T-helper 2 cell treated with Interferon-gamma antibody and Interleukin-4, amounts not matched to agents 5 μg/mL and 100 μg/mL, for 36 hours (primary cell): ENCODE results near the gene MICB.
"Not testable (repeated sequence)": the region's sequence is repeated elsewhere in the genome, so short reads cannot be mapped to it uniquely, and the experiment has no call there.

ENCODE experiments used
- DNase-seq: peaks from one replicate; pipeline ENCODE4 v3.0.0; 2021; ENCODE audit warnings: low spot score
- H3K27ac Mint-ChIP-seq: one replicate; pipeline ENCODE4 v1.8.0; 2021; ENCODE audit warnings: mild to moderate bottlenecking, mixed read lengths
- H3K27me3 Mint-ChIP-seq: one replicate; pipeline ENCODE4 v1.8.0; 2021; ENCODE audit warnings: low read depth, mixed read lengths
- H3K36me3 Mint-ChIP-seq: one replicate; pipeline ENCODE4 v1.8.0; 2021; ENCODE audit warnings: low read depth, mixed read lengths
- H3K4me1 Mint-ChIP-seq: one replicate; pipeline ENCODE4 v1.8.0; 2021; ENCODE audit warnings: low read depth, mixed read lengths
- H3K4me3 Mint-ChIP-seq: one replicate; pipeline ENCODE4 v1.8.0; 2022; ENCODE audit warnings: mild to moderate bottlenecking, moderate library complexity, mixed read lengths
- H3K9me3 Mint-ChIP-seq: one replicate; pipeline ENCODE4 v1.8.0; 2021; ENCODE audit warnings: mixed read lengths

MICB gene

DNA sequence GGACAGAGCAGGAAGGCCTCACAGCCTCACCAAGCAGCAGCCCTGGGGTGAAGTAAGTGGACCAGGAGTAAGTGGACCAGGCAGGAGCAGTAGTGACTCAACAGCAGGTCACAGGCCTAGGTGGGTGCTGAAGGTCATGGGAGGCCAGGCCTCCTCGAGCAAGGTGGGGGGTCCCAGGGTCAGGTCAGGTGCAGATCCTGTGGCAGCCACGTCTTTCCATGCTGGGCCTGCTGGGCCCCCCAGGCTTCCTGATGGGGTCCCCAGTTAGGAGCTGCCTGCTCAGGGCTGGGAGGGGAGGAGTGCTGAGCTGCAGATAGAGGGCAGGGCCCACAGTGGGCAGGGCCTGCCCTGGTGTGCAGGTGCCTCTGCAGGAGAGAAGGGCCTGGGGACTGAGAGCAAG lies 11.1 kb downstream of the MICB start:
- not testable (repeated sequence) for H3K9me3 Mint-ChIP-seq, H3K4me1 Mint-ChIP-seq, H3K27ac Mint-ChIP-seq, H3K4me3 Mint-ChIP-seq, H3K27me3 Mint-ChIP-seq, DNase-seq
- H3K36me3 Mint-ChIP-seq, result peaks cover 62% of the 10 kb centered on the region

GRCh38 chr6:31510007-31510406 lies 12.1 kb downstream of the MICB start:
- peaks cover 4% of the 10 kb centered on the region for H3K4me1 Mint-ChIP-seq
- H3K36me3 Mint-ChIP-seq, result peaks cover 59% of the 10 kb centered on the region
- no peak overlapping the region for H3K4me3 Mint-ChIP-seq
- peaks cover 2% of the 10 kb centered on the region for H3K27me3 Mint-ChIP-seq
- no peak overlapping the region for H3K27ac Mint-ChIP-seq
- no peaks in the 10 kb centered on the region for H3K9me3 Mint-ChIP-seq
- DNase-seq, result no peak

- Mint-ChIP-seq H3K9me3 (no peaks in the 10 kb centered on the region), H3K4me1 (no peaks in the 10 kb centered on the region), H3K27ac (no peak overlapping the region), H3K27me3 (peaks cover 11% of the 10 kb centered on the region), H3K4me3 (no peak overlapping the region), H3K36me3 (peaks cover 29% of the 10 kb centered on the region)
- no peak for DNase-seq
These were observed 15.7 kb downstream of the MICB start for GRCh38 chr6:31513456-31514165.

DNA sequence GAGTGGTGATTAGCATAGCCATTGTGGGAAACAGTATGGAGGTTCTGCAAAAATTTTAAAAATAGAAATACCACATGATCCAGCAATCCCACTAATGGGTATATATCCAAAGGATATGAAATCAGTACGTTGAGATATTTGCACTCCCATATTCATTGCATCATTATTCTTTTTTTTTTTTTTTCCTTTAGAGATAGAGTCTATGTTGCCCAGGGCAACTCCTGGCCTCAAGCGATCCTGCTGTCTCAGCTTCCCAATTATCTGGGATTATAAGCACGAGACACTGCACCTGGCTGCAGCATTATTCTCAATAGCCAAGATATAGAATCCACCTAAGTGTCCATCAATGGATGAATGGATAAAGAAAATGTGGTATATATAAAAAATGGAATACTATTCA lies 23.9 kb downstream of the MICB start:
- Mint-ChIP-seq H3K9me3 (no peaks in the 10 kb centered on the region), H3K27ac (no peak overlapping the region), H3K27me3 (peaks cover 32% of the 10 kb centered on the region), H3K4me1 (no peaks in the 10 kb centered on the region), H3K36me3 (no peaks in the 10 kb centered on the region), H3K4me3 (no peak overlapping the region)
- DNase-seq, result no peak

- Mint-ChIP-seq H3K27ac (no peak overlapping the region), H3K4me1 (no peaks in the 10 kb centered on the region), H3K4me3 (no peak overlapping the region), H3K9me3 (no peaks in the 10 kb centered on the region), H3K36me3 (peaks cover 9% of the 10 kb centered on the region), H3K27me3 (peaks cover 20% of the 10 kb centered on the region)
- DNase-seq, result no peak
These were observed 27.6 kb downstream of the MICB start for GRCh38 chr6:31525553-31525931.

DNA sequence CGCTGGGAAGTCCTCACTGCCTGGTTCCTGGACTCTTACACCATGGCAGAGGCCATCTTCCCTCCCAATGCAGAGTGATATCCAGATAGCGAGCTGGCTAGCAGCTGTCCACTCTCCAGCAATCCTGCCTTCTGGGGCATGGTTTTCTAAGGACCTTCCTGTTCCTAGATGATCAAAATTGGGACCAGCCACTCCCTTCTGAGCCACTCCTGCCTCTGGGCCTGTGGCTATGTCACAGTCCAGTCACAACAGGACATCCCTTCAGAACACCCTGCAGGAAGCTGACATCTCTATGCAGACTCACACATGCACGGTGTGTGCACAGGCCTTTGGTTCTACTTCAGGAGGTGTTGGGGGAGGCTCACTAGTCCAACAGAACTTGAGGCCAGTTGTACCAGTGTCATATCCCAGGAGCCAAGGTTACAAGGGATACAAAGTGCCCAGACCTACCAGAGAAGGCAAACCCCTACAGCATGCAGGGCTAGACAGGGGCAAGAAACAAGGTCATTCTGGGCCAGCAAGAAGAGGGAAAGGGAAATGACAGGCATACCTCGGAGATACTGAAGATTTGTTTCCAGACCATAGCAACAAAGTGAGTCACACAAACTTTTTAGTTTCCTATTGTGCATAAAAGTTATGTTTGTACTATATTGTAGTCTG lies 28.1 kb downstream of the MICB start:
- no peak for DNase-seq
- H3K36me3 Mint-ChIP-seq, result peaks cover 13% of the 10 kb centered on the region
- H3K4me1 Mint-ChIP-seq, result no peaks in the 10 kb centered on the region
- H3K27me3 Mint-ChIP-seq, result peaks cover 20% of the 10 kb centered on the region
- no peaks in the 10 kb centered on the region for H3K9me3 Mint-ChIP-seq
- no peak overlapping the region for H3K27ac Mint-ChIP-seq
- H3K4me3 Mint-ChIP-seq, result no peak overlapping the region

DNA sequence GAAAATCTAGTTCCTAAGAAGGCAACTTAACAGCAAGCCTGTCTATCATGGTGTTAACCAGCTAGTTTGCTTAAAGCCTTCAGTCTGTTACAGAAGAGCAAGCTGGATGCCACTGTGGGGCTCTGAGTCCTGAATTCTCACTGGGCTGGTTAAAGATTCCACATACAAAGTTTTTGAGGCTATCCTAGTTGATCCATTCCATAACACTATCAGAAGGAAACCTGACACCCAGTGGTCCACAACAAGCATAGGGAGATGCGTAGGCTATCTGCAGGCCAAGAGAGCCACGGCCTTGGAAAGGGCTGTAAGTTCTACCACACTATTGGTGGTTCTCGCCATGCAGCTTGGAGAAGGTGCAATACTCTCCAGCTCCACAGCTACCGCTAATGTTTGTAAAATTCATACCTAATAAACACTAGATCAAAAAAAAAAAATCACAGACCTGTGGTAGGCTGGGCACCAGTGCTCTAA lies 30.4 kb downstream of the MICB start:
- peaks cover 34% of the 10 kb centered on the region for H3K36me3 Mint-ChIP-seq
- H3K27ac Mint-ChIP-seq, result no peak overlapping the region
- H3K4me3 Mint-ChIP-seq, result no peak overlapping the region
- DNase-seq, result no peak
- H3K9me3 Mint-ChIP-seq, result no peaks in the 10 kb centered on the region
- H3K27me3 Mint-ChIP-seq, result no peaks in the 10 kb centered on the region
- H3K4me1 Mint-ChIP-seq, result peaks cover 4% of the 10 kb centered on the region

- Mint-ChIP-seq H3K4me3 (no peak within 1 kb of the TSS), H3K4me1 (peaks cover 6% of the 10 kb centered on the region), H3K27ac (no peak within 1 kb of the TSS), H3K9me3 (no peaks in the 10 kb centered on the region), H3K27me3 (no peaks in the 10 kb centered on the region), H3K36me3 (peaks cover 38% of the 10 kb centered on the region)
- no peak for DNase-seq
These were observed 30.9 kb downstream of the MICB start, which contains the start of gene MCCD1 for GRCh38 chr6:31528821-31529328. TSS of gene MCCD1 (plus strand) at chr6:31528962. CDS start at chr6:31529015, 53 bp downstream.

- H3K4me1 Mint-ChIP-seq, result peaks cover 6% of the 10 kb centered on the region
- no peak for DNase-seq
- no peak overlapping the region for H3K4me3 Mint-ChIP-seq
- peaks cover 43% of the 10 kb centered on the region for H3K36me3 Mint-ChIP-seq
- H3K9me3 Mint-ChIP-seq, result no peaks in the 10 kb centered on the region
- no peaks in the 10 kb centered on the region for H3K27me3 Mint-ChIP-seq
- no peak overlapping the region for H3K27ac Mint-ChIP-seq
These were observed 31.6 kb downstream of the MICB start for GRCh38 chr6:31529329-31530150.

GRCh38 chr6:31530659-31531058 lies 32.7 kb downstream of the MICB start:
- H3K36me3 Mint-ChIP-seq, result peaks cover 54% of the 10 kb centered on the region
- peaks cover 7% of the 10 kb centered on the region for H3K4me1 Mint-ChIP-seq
- H3K27ac Mint-ChIP-seq, result no peak overlapping the region
- no peaks in the 10 kb centered on the region for H3K9me3 Mint-ChIP-seq
- no peak overlapping the region for H3K4me3 Mint-ChIP-seq
- no peaks in the 10 kb centered on the region for H3K27me3 Mint-ChIP-seq
- no peak for DNase-seq

DNA sequence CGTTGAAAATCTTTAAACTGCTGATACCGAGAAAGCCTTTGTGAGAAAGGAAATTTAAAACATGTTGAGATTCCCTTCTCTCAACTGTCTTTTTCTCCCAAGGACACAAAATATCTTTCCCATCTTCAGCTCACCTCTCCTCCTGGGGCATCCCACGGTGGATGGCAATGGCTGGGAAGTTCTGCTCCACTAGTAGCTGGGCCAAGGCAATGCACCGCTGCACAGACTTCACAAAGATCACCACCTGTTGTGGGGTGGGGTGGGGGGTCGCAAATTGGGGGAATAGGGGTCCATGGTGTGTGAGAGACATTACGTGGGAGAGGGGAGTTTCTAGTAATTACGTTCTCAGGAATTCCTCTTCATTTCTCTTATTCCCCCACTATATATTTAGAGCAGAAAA lies 33.2 kb downstream of the MICB start:
- H3K36me3 Mint-ChIP-seq, result peaks cover 59% of the 10 kb centered on the region
- no peak overlapping the region for H3K4me3 Mint-ChIP-seq
- no peak overlapping the region for H3K27ac Mint-ChIP-seq
- no peak for DNase-seq
- H3K27me3 Mint-ChIP-seq, result no peaks in the 10 kb centered on the region
- H3K9me3 Mint-ChIP-seq, result no peaks in the 10 kb centered on the region
- peaks cover 12% of the 10 kb centered on the region for H3K4me1 Mint-ChIP-seq

DNA sequence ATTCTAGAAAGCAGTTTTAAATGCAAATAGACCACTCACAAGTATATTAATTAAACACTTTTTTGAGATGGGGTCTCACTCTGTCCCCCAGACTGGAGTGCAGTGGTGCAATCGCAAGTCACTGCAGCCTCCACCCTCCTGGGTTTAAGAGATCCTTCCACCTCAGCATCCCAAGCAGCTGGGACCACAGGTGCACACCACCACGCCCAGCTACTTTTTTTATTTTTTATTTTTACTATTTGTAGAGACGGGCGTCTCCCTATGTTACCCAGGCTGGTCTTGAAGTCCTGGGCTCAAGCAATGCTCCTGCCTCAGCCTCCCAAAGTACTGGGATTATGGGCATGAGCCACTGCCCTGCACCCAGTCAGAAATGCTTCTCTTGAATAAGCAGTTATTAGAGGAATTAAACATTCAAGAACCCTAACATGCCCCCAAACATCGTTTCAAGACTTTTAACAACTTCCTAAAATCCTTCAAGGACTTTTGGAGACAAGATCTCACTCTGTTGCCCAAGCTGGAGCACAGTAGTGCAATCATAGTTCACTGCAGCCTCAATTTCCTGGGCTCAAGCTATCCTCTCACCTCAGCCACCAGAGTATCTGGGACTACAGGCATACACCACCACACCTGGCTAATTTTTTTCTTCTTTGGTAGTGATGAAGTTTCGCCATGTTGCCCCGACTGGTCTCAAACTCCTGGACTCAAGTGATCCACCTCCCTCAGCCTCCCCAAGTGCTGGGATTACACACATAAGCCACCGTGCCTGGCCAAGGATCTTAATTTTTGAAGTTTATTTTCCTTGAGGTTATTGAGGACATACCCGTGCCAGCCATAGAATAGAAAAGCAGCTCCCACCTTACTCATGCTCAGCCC lies 34.1 kb downstream of the MICB start:
- peaks cover 66% of the 10 kb centered on the region for H3K36me3 Mint-ChIP-seq
- no peak for DNase-seq
- no peak overlapping the region for H3K4me3 Mint-ChIP-seq
- H3K9me3 Mint-ChIP-seq, result no peaks in the 10 kb centered on the region
- no peaks in the 10 kb centered on the region for H3K27me3 Mint-ChIP-seq
- H3K27ac Mint-ChIP-seq, result no peak overlapping the region
- H3K4me1 Mint-ChIP-seq, result peaks cover 15% of the 10 kb centered on the region
